ENCODE measurements around the gene ATP5MC2. TPM values are rescaled to one million over a fixed set of nuclear protein-coding genes. Genes with fewer than 3 reads are reported as not detected.

The ATP5MC2 gene
- total and polyA plus RNA-seq, 9 of the 15 experiments (the other 6 are each of a cell fraction or from before 2014, with no cell fraction given), result 314 to 1,208 (median 468) TPM

- TF ChIP-seq ARID4B (CRISPR knock-in tag; IDR thresholded peaks at IDR 0.05) (peak; percentile 29; the same call in 1 of the 2 replicates), SMC3 (conservative IDR thresholded peaks at IDR 0.05; ENCODE audit: insufficient read depth, low read depth, low read length) (peak; percentile 97), RAD21 (CRISPR knock-in tag; conservative IDR thresholded peaks at IDR 0.05 in 1 of 2, IDR thresholded peaks at IDR 0.05 in 1 of 2) (peak; percentile 90 to 98), REST (IDR thresholded peaks at IDR 0.05; ENCODE audit: borderline replicate concordance) (peak; percentile 87), REST (CRISPR knock-in tag; IDR thresholded peaks at IDR 0.05; ENCODE audit: low read depth) (no peak), ZNF282 (CRISPR knock-in tag; IDR thresholded peaks at IDR 0.05) (0 out of 2 replicates have a peak, but pooled peaks have one; percentile 43), DEAF1 (CRISPR knock-in tag; IDR thresholded peaks at IDR 0.05) (peak; percentile 76), NR3C1 (CRISPR knock-in tag; IDR thresholded peaks at IDR 0.05) (no peak), EP300 (IDR thresholded peaks at IDR 0.05; ENCODE audit: low read length) (no peak), CC2D1A (IDR thresholded peaks at IDR 0.05) (peak; percentile 87), MAZ (CRISPR knock-in tag; conservative IDR thresholded peaks at IDR 0.05 in 1 of 2, IDR thresholded peaks at IDR 0.05 in 1 of 2) (peak in 1 of 2 experiments; percentile 23; a peak in 1 of 4 replicates), RB1 (IDR thresholded peaks at IDR 0.05; ENCODE audit: low read depth) (peak; percentile 70), STAG1 (CRISPR knock-in tag; IDR thresholded peaks at IDR 0.05; ENCODE audit: borderline replicate concordance) (peak; percentile 89)
Observed at GRCh38 chr12:53701518-53702264, 25.8 kb upstream of the ATP5MC2 start (continued).

Data from K562 (cell line).